MM.1S (cell line): ENCODE results near the gene KCNC3.
"Not testable (repeated sequence)": the region's sequence is repeated elsewhere in the genome, so short reads cannot be mapped to it uniquely, and the experiment has no call there.

Source experiments
- DNase-seq: peaks from one replicate; pipeline ENCODE4 v3.0.0-alpha.2; 2015
- H2AFZ ChIP-seq: fragments of 300-600 bp; sonication (generic); 2 replicates; pipeline ENCODE4 v1.6.0; 2016; ENCODE audit warnings: antibody characterized with exemption, low read length
- H3F3A ChIP-seq: fragments of 300-600 bp; sonication (generic); 2 replicates; pipeline ENCODE4 v1.6.1; 2016; ENCODE audit warnings: mild to moderate bottlenecking, antibody characterized with exemption, low read length, moderate library complexity, mixed read lengths; ENCODE audit not compliant: insufficient read depth
- H3K27ac ChIP-seq: fragments of 300-600 bp; sonication (generic); 2 replicates; pipeline ENCODE4 v1.5.1; 2016; ENCODE audit warnings: mild to moderate bottlenecking, low read length
- H3K27me3 ChIP-seq: fragments of 300-600 bp; sonication (generic); replicated peaks from 2 replicates; pipeline ENCODE4 v1.6.0; 2016; ENCODE audit warnings: low read length; ENCODE audit not compliant: insufficient read depth
- H3K36me3 ChIP-seq: fragments of 300-600 bp; sonication (generic); replicated peaks from 2 replicates; pipeline ENCODE4 v1.6.1; 2016; ENCODE audit warnings: mild to moderate bottlenecking, low read length, mixed read lengths; ENCODE audit not compliant: insufficient read depth
- H3K4me1 ChIP-seq: fragments of 300-600 bp; sonication (generic); 2 replicates; pipeline ENCODE4 v1.6.1; 2016; ENCODE audit warnings: low read length, mixed read lengths
- H3K4me2 ChIP-seq: fragments of 300-600 bp; sonication (generic); 2 replicates; pipeline ENCODE4 v1.6.0; 2016; ENCODE audit warnings: low read depth, low read length
- H3K4me3 ChIP-seq: fragments of 300-600 bp; sonication (generic); 2 replicates; pipeline ENCODE4 v1.5.1; 2016; ENCODE audit warnings: low read length, mixed read lengths
- H3K79me2 ChIP-seq: fragments of 300-600 bp; sonication (generic); 2 replicates; pipeline ENCODE4 v1.6.1; 2016; ENCODE audit warnings: mixed run types, low read length, mixed read lengths
- H3K9ac ChIP-seq: fragments of 300-600 bp; sonication (generic); 2 replicates; pipeline ENCODE4 v1.6.1; 2016; ENCODE audit warnings: low read length, mixed read lengths
- H3K9me2 ChIP-seq: fragments of 300-600 bp; sonication (generic); replicated peaks from 2 replicates; pipeline ENCODE4 v1.6.1; 2016; ENCODE audit warnings: mild to moderate bottlenecking, low read length, mixed read lengths; ENCODE audit not compliant: insufficient read depth
- H3K9me3 ChIP-seq: fragments of 300-600 bp; sonication (generic); replicated peaks from 2 replicates; pipeline ENCODE4 v1.6.1; 2016; ENCODE audit warnings: mild to moderate bottlenecking, low read length, mixed read lengths; ENCODE audit not compliant: insufficient read depth
- H4K20me1 ChIP-seq: fragments of 300-600 bp; sonication (generic); 2 replicates; pipeline ENCODE4 v1.6.1; 2016; ENCODE audit warnings: mild to moderate bottlenecking, low read length, moderate library complexity, mixed read lengths; ENCODE audit not compliant: insufficient read depth
- CTCF ChIP-seq: fragments of 300-600 bp; sonication (generic); IDR thresholded peaks from 2 replicates; pipeline ENCODE4 v1.5.1; 2016; ENCODE audit warnings: antibody characterized with exemption, low read length, mixed read lengths
- EZH2 ChIP-seq: fragments of 300-600 bp; sonication (generic); optimal IDR thresholded peaks from 2 replicates; pipeline ENCODE3; 2017; ENCODE audit warnings: low read depth, mild to moderate bottlenecking, antibody characterized with exemption, low read length, mixed read lengths
- EZH2phosphoT487 ChIP-seq: fragments of 300-600 bp; sonication (generic); IDR thresholded peaks from 2 replicates; pipeline ENCODE4 v1.6.1; 2018; ENCODE audit warnings: antibody characterized with exemption, low read length

KCNC3 gene

DNA sequence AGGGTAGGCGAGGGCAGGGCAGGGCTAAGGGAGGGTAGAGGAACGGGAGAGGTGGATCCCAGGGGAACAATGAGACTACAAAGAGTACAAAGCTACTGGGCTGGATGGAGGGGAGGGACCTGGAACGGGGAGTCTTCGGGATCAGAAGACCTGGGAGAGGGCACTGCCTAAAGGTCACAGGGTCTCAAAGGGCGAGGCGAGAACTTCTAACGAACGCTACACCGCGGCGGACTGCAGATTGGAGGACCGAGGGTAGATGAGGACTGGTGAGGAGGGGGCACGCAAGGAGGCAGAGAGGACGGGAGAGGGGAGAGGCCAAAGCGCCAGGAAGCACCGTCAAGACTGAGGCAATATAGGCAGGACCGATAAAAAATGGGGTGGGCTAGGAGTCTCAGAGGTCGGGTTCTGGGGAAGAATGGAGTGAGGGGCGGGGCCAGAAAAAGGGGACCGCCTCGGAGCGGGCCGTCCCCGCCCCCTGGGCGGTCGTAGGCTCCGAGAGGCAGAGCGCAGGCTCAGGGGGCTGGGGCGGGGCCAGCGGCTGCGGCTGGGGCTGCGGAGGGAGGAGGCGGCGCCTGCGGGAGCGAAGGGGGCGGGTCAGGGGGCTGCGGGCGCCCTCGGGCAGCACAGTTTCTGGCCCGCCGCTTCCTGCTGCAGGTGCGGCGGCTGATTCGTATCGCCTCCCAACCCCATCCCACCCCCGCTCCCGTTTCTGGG, 1.3 kb upstream of the KCNC3 start:
- no peak overlapping the region for H3K9ac ChIP-seq
- H3K4me2 ChIP-seq = peak overlapping the region; percentile 29; the same call in 1 of the 2 replicates
- no peak overlapping the region; the same call in 1 of the 2 replicates for H3K4me3 ChIP-seq
- H3F3A ChIP-seq = no peaks in the 10 kb centered on the region
- peak; percentile 46 for DNase-seq
- peaks cover 5% of the 10 kb centered on the region; the same call in 1 of the 2 replicates for H3K4me1 ChIP-seq
- H3K27me3 ChIP-seq = peaks cover 58% of the 10 kb centered on the region
- H3K9me2 ChIP-seq = no peaks in the 10 kb centered on the region
- no peak overlapping the region for H3K27ac ChIP-seq
- H4K20me1 ChIP-seq = no peaks in the 10 kb centered on the region
- TF ChIP-seq CTCF (no peak), EZH2phosphoT487 (no peak), EZH2 (no peak)
- no peak overlapping the region for H2AFZ ChIP-seq
- no peaks in the 10 kb centered on the region for H3K79me2 ChIP-seq
- no peaks in the 10 kb centered on the region for H3K36me3 ChIP-seq
- H3K9me3 ChIP-seq = no peaks in the 10 kb centered on the region

- not testable (repeated sequence) for H3K79me2 ChIP-seq, H3K4me2 ChIP-seq, H4K20me1 ChIP-seq, H3K4me1 ChIP-seq, H3K9me2 ChIP-seq, H3K9ac ChIP-seq, H3K36me3 ChIP-seq, H3K27ac ChIP-seq, DNase-seq, H3K9me3 ChIP-seq, H3F3A ChIP-seq, H3K4me3 ChIP-seq, H2AFZ ChIP-seq
- H3K27me3 ChIP-seq = peaks cover 53% of the 10 kb centered on the region
Measured at GRCh38 chr19:50329926-50330294, 733 bp upstream of the KCNC3 start.

- Histone ChIP-seq H3K36me3 (no peaks in the 10 kb centered on the region), H4K20me1 (no peaks in the 10 kb centered on the region), H3K9me2 (no peaks in the 10 kb centered on the region), H3K27ac (no peak overlapping the region), H2AFZ (no peak overlapping the region), H3K27me3 (peaks cover 57% of the 10 kb centered on the region), H3K4me2 (no peak overlapping the region), H3K4me3 (no peak overlapping the region), H3K9me3 (no peaks in the 10 kb centered on the region), H3K79me2 (no peaks in the 10 kb centered on the region), H3K4me1 (peaks cover under 1% of the 10 kb centered on the region; the same call in 1 of the 2 replicates), H3K9ac (no peak overlapping the region), H3F3A (no peaks in the 10 kb centered on the region)
- TF ChIP-seq EZH2phosphoT487 = no peak
- no peak for TF ChIP-seq EZH2
- TF ChIP-seq CTCF = no peak
- DNase-seq = no peak
Measured at GRCh38 chr19:50328873-50329145, 368 bp downstream of the KCNC3 start.

DNA sequence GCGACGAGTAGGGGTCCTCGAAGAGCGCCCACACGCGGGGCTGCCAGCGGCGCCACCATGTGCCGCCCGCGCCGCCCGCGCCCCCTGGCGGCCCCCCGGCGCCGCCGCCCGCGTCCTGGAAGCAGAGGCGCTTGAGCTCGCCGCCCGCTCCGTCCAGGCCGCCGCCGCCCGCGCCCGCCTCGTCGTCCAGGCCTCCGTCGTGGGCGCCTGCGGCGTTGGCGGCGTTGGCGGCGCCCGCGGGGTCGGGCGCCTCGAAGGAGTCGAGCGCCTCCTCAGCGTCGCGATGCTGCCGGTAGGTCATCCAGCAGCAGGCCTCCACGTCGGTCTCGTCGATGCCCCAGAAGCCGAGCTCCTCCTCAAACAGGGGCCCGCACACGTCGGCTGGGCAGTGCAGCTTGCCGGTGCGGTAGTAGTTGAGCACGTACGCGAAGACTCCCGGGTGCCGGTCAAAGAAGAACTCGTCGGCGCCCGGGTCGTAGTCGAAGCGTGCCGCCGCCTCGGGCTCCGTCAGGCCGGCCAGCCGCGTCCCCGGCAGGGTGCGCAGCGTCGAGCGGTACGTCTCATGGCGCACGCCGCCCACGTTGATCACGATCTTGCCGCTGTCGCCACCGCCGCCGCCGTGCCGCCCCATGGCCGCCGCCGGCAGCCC, 829 bp downstream of the KCNC3 start:
- H3F3A ChIP-seq = no peaks in the 10 kb centered on the region

More for the DNA sequence above, 829 bp downstream of the KCNC3 start:
- Histone ChIP-seq H2AFZ (no peak overlapping the region), H3K79me2 (no peaks in the 10 kb centered on the region), H3K9me2 (no peaks in the 10 kb centered on the region), H3K4me3 (no peak overlapping the region), H3K27me3 (peaks cover 61% of the 10 kb centered on the region), H3K4me1 (no peaks in the 10 kb centered on the region; the same call in 1 of the 2 replicates), H3K36me3 (no peaks in the 10 kb centered on the region), H3K9me3 (no peaks in the 10 kb centered on the region), H3K27ac (no peak overlapping the region), H3K9ac (no peak overlapping the region), H4K20me1 (no peaks in the 10 kb centered on the region), H3K4me2 (no peak overlapping the region)
- no peak for DNase-seq
- no peak for TF ChIP-seq EZH2
- no peak for TF ChIP-seq CTCF
- no peak for TF ChIP-seq EZH2phosphoT487
